22Rv1 (cell line): Measurements from ENCODE around the gene AOAH.

Source experiments
- H3K27ac ChIP-seq: fragments of 450-650 bp; 2 replicates; pipeline ENCODE4 v1.5.1; 2017
- CTCF ChIP-seq: fragments of 450-650 bp; IDR thresholded peaks from 2 replicates; pipeline ENCODE4 v1.5.1; 2017; ENCODE audit warnings: mild to moderate bottlenecking
- ZFX ChIP-seq: fragments of 450-650 bp; IDR thresholded peaks from 2 replicates; pipeline ENCODE4 v1.6.1; 2017; ENCODE audit warnings: antibody characterized with exemption, borderline replicate concordance

The AOAH gene

GRCh38 chr7:36723951-36724664, at the start of gene AOAH:
Gene AOAH (minus strand): TSS chr7:36724494. CDS start chr7:36724148, 346 bp downstream.
- TF ChIP-seq ZFX (no peak), CTCF (no peak)
- H3K27ac ChIP-seq: no peak within 1 kb of the TSS

- no peak overlapping the region for H3K27ac ChIP-seq
- TF ChIP-seq CTCF (no peak), ZFX (no peak)
These were observed 42.2 kb upstream of the AOAH start for GRCh38 chr7:36766451-36766850.

GRCh38 chr7:36765605-36766004, 41.3 kb upstream of the AOAH start:
- no peak overlapping the region for H3K27ac ChIP-seq
- no peak for TF ChIP-seq CTCF
- TF ChIP-seq ZFX: no peak

- H3K27ac ChIP-seq: no peak overlapping the region
- TF ChIP-seq CTCF (no peak), ZFX (no peak)
These were observed 40.6 kb upstream of the AOAH start for GRCh38 chr7:36764929-36765328.

GRCh38 chr7:36763132-36763816, 39.0 kb upstream of the AOAH start:
- H3K27ac ChIP-seq: no peak overlapping the region
- TF ChIP-seq ZFX (no peak), CTCF (no peak)

GRCh38 chr7:36762394-36762793, 38.1 kb upstream of the AOAH start:
- no peak overlapping the region for H3K27ac ChIP-seq
- TF ChIP-seq CTCF (no peak), ZFX (no peak)

GRCh38 chr7:36761835-36762234, 37.5 kb upstream of the AOAH start:
- no peak for TF ChIP-seq ZFX
- TF ChIP-seq CTCF: no peak
- no peak overlapping the region for H3K27ac ChIP-seq
